HG03108 (cell line): ENCODE results near the gene CAPRIN1.

Source experiments
- ATAC-seq: cut with Tn5 transposase; IDR thresholded peaks from one replicate; pipeline ENCODE4 v1.9.1; 2021; ENCODE audit warnings: moderate library complexity; ENCODE audit not compliant: unreplicated experiment

CAPRIN1 gene

GRCh38 chr11:34139346-34139745, 87.8 kb downstream of the CAPRIN1 start:
- ATAC-seq = no peak

- ATAC-seq = no peak
These were observed 88.6 kb downstream of the CAPRIN1 start for GRCh38 chr11:34140149-34140548.

- no peak for ATAC-seq
These were observed 91.5 kb downstream of the CAPRIN1 start for GRCh38 chr11:34143048-34143447.

- peak; percentile 57 for ATAC-seq
These were observed 93.5 kb downstream of the CAPRIN1 start for GRCh38 chr11:34145073-34145472.

- peak; percentile 44 for ATAC-seq
These were observed 94.4 kb downstream of the CAPRIN1 start for GRCh38 chr11:34145847-34146381.

GRCh38 chr11:34146411-34146810, 94.9 kb downstream of the CAPRIN1 start:
- ATAC-seq = no peak

- no peak for ATAC-seq
These were observed 95.3 kb downstream of the CAPRIN1 start for GRCh38 chr11:34146866-34147265.

- no peak for ATAC-seq
These were observed 96.0 kb downstream of the CAPRIN1 start for GRCh38 chr11:34147581-34147980.

GRCh38 chr11:34148504-34149165, 97.1 kb downstream of the CAPRIN1 start:
- ATAC-seq = no peak

GRCh38 chr11:34149274-34149673, 97.7 kb downstream of the CAPRIN1 start:
- no peak for ATAC-seq

- no peak for ATAC-seq
These were observed 98.3 kb downstream of the CAPRIN1 start for GRCh38 chr11:34149786-34150185.

- ATAC-seq = no peak
These were observed 99.1 kb downstream of the CAPRIN1 start for GRCh38 chr11:34150494-34151151.
